WTC11 (cell line): ENCODE measurements around the gene SAG. TPM values are rescaled to one million over a fixed set of nuclear protein-coding genes. Genes with fewer than 3 reads are reported as not detected.

ENCODE experiments used
- ATAC-seq: fragments of 200-7000 bp; cut with Tn5 transposase; 2 replicates; pipeline ENCODE4 v1.10.0; 2021; ENCODE audit warnings: mild to moderate bottlenecking, moderate library complexity
- CTCF ChIA-PET: fragments of 300-600 bp; sonication (Branson Sonifier 250); formaldehyde crosslinking; loops from one replicate; lab custom pipeline; 2021; ENCODE audit warnings: antibody characterized with exemption; lab: Charles Lee
- POLR2A ChIA-PET: fragments of 350-600 bp; sonication (Branson Sonifier 250); formaldehyde crosslinking; loops from one replicate; lab custom pipeline; 2021; ENCODE audit warnings: antibody characterized with exemption; lab: Charles Lee
- DNase-seq: peaks from one replicate; pipeline ENCODE4 v3.0.0; 2021; ENCODE audit warnings: low spot score
- H3K27ac Mint-ChIP-seq: 2 replicates; pipeline ENCODE4 v1.8.0; 2021; ENCODE audit warnings: mixed read lengths
- H3K27me3 Mint-ChIP-seq: 2 replicates; pipeline ENCODE4 v1.8.0; 2021; ENCODE audit warnings: low read depth, mild to moderate bottlenecking, moderate library complexity, mixed read lengths
- H3K36me3 Mint-ChIP-seq: 2 replicates; pipeline ENCODE4 v1.8.0; 2021; ENCODE audit warnings: mixed read lengths
- H3K4me1 Mint-ChIP-seq: 2 replicates; pipeline ENCODE4 v1.8.0; 2022; ENCODE audit warnings: mixed read lengths
- H3K4me3 Mint-ChIP-seq: 2 replicates; pipeline ENCODE4 v1.8.0; 2021; ENCODE audit warnings: mild to moderate bottlenecking, moderate library complexity, mixed read lengths
- H3K9me3 Mint-ChIP-seq: 2 replicates; pipeline ENCODE4 v1.8.0; 2021; ENCODE audit warnings: mixed read lengths
- AR ChIP-seq: fragments of 250-450 bp; sonication (Bioruptor Pico); IDR thresholded peaks from 2 replicates; pipeline ENCODE4 v1.9.0; 2021; ENCODE audit warnings: mild to moderate bottlenecking
- CREB1 ChIP-seq: sonication (generic); formaldehyde crosslinking; IDR thresholded peaks from 2 replicates; pipeline ENCODE4 v1.8.0; 2023; ENCODE audit warnings: mild to moderate bottlenecking, missing genetic modification reagents
- EMX1 ChIP-seq: fragments of 250-450 bp; sonication (Bioruptor Pico); IDR thresholded peaks from 2 replicates; pipeline ENCODE4 v1.8.0; 2021; ENCODE audit warnings: mild to moderate bottlenecking
- HMGA2 ChIP-seq: fragments of 250-450 bp; sonication (Bioruptor Pico); IDR thresholded peaks from 2 replicates; pipeline ENCODE4 v1.4.0; 2021; ENCODE audit warnings: mild to moderate bottlenecking, moderate library complexity
- JUN ChIP-seq: sonication (generic); formaldehyde crosslinking; IDR thresholded peaks from 2 replicates; pipeline ENCODE4 v1.8.0; 2023; ENCODE audit warnings: mild to moderate bottlenecking, missing genetic modification reagents
- MAX ChIP-seq: sonication (generic); formaldehyde crosslinking; IDR thresholded peaks from 2 replicates; pipeline ENCODE4 v1.8.0; 2022; ENCODE audit warnings: mild to moderate bottlenecking, missing genetic modification reagents
- NFYB ChIP-seq: sonication (generic); formaldehyde crosslinking; conservative IDR thresholded peaks from 2 replicates; pipeline ENCODE4 v1.8.0; 2022; ENCODE audit warnings: low read depth, missing genetic modification reagents
- PRRX2 ChIP-seq: fragments of 250-450 bp; sonication (Bioruptor Pico); IDR thresholded peaks from 2 replicates; pipeline ENCODE4 v1.8.0; 2021; ENCODE audit warnings: mild to moderate bottlenecking
- SMAD4 ChIP-seq: sonication (generic); formaldehyde crosslinking; IDR thresholded peaks from 2 replicates; pipeline ENCODE4 v1.8.0; 2022; ENCODE audit warnings: mild to moderate bottlenecking, missing genetic modification reagents
- TEAD1 ChIP-seq: sonication (generic); formaldehyde crosslinking; IDR thresholded peaks from 2 replicates; pipeline ENCODE4 v1.8.0; 2022; ENCODE audit warnings: mild to moderate bottlenecking, missing genetic modification reagents
- TP53 ChIP-seq: sonication (generic); formaldehyde crosslinking; IDR thresholded peaks from 2 replicates; pipeline ENCODE4 v1.8.1; 2023; ENCODE audit warnings: mild to moderate bottlenecking, missing genetic modification reagents
- ZNF121 ChIP-seq: sonication (generic); formaldehyde crosslinking; IDR thresholded peaks from 2 replicates; pipeline ENCODE4 v1.8.0; 2023; ENCODE audit warnings: missing genetic modification reagents
- ZNF138 ChIP-seq: sonication (generic); formaldehyde crosslinking; conservative IDR thresholded peaks from 2 replicates; pipeline ENCODE4 v1.8.1; 2022; ENCODE audit warnings: mild to moderate bottlenecking, moderate library complexity, missing genetic modification reagents
- ZNF423 ChIP-seq: fragments of 250-450 bp; sonication (Bioruptor Pico); IDR thresholded peaks from 2 replicates; pipeline ENCODE4 v2.1.2; 2022; ENCODE audit warnings: mild to moderate bottlenecking, moderate library complexity
- total RNA-seq: library from RNA; stranded (reverse); gene quantifications from 3 replicates; pipeline ENCODE4 v1.2.3, GENCODE V29; 2021
- TF ChIP-seq, protein P1 (sequence below): sonication (generic); formaldehyde crosslinking; IDR thresholded peaks from 2 replicates; pipeline ENCODE4 v1.8.0; 2022; ENCODE audit warnings: mild to moderate bottlenecking, missing genetic modification reagents
- TF ChIP-seq, protein P2 (sequence below): fragments of 250-450 bp; sonication (Bioruptor Pico); IDR thresholded peaks from 2 replicates; pipeline ENCODE4 v1.9.0; 2021; ENCODE audit warnings: mild to moderate bottlenecking, borderline replicate concordance
- TF ChIP-seq, protein P3 (sequence below): sonication (generic); formaldehyde crosslinking; IDR thresholded peaks from 2 replicates; pipeline ENCODE4 v1.8.1; 2022; ENCODE audit warnings: missing genetic modification reagents, borderline replicate concordance
- TF ChIP-seq, protein P4 (sequence below): sonication (generic); formaldehyde crosslinking; IDR thresholded peaks from 2 replicates; pipeline ENCODE4 v1.8.0; 2023; ENCODE audit warnings: missing genetic modification reagents
- TF ChIP-seq, protein P5 (sequence below): sonication (generic); formaldehyde crosslinking; IDR thresholded peaks from 2 replicates; pipeline ENCODE4 v1.8.1; 2022; ENCODE audit warnings: mild to moderate bottlenecking, moderate library complexity, missing genetic modification reagents
- TF ChIP-seq, protein P6 (sequence below): fragments of 250-450 bp; sonication (Bioruptor Pico); conservative IDR thresholded peaks from 2 replicates; pipeline ENCODE4 v1.9.0; 2021; ENCODE audit warnings: mild to moderate bottlenecking

Gene SAG
- total RNA-seq, 1 experiment from 2014 or later, result not detected

- no peak for TF ChIP-seq AR
- TF ChIP-seq ZNF423 (CRISPR knock-in tag), result peak; percentile 99
- TF ChIP-seq MAX, result 0 out of 2 replicates have a peak, but pooled peaks have one; percentile 19
- peak; percentile 89; the same call in 1 of the 2 replicates for TF ChIP-seq TEAD1
- Mint-ChIP-seq H3K27ac (no peak overlapping the region), H3K4me3 (no peak overlapping the region), H3K36me3 (no peaks in the 10 kb centered on the region), H3K27me3 (peaks cover 60% of the 10 kb centered on the region), H3K9me3 (no peaks in the 10 kb centered on the region), H3K4me1 (peaks cover 13% of the 10 kb centered on the region)
- CTCF ChIA-PET, result interaction anchor here (3.3 kb wide), 1 partner anchor 24 kb away, joined by 13 read pairs; the partner anchor contains the start of gene DGKD
- DNase-seq, result no peak
- POLR2A ChIA-PET, result no interaction called here
- ATAC-seq, result peak; percentile 73
Observed at GRCh38 chr2:233329489-233330135, 22.0 kb downstream of the SAG start.

- POLR2A ChIA-PET, result no interaction called here
- H3K4me3 Mint-ChIP-seq, result no peak overlapping the region
Observed at GRCh38 chr2:233331536-233331935, 23.9 kb downstream of the SAG start.

More at GRCh38 chr2:233331536-233331935, 23.9 kb downstream of the SAG start:
- TF ChIP-seq JUN (CRISPR knock-in tag), result no peak
- TF ChIP-seq CREB1 (CRISPR knock-in tag), result no peak
- TF ChIP-seq HMGA2 (CRISPR knock-in tag), result no peak
- TF ChIP-seq NFYB (CRISPR knock-in tag), result no peak
- TF ChIP-seq, protein P1, sequence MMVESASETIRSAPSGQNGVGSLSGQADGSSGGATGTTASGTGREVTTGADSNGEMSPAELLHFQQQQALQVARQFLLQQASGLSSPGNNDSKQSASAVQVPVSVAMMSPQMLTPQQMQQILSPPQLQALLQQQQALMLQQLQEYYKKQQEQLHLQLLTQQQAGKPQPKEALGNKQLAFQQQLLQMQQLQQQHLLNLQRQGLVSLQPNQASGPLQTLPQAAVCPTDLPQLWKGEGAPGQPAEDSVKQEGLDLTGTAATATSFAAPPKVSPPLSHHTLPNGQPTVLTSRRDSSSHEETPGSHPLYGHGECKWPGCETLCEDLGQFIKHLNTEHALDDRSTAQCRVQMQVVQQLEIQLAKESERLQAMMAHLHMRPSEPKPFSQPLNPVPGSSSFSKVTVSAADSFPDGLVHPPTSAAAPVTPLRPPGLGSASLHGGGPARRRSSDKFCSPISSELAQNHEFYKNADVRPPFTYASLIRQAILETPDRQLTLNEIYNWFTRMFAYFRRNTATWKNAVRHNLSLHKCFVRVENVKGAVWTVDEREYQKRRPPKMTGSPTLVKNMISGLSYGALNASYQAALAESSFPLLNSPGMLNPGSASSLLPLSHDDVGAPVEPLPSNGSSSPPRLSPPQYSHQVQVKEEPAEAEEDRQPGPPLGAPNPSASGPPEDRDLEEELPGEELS, result no peak
- no peak for TF ChIP-seq TP53 (CRISPR knock-in tag)
- TF ChIP-seq, protein P2, sequence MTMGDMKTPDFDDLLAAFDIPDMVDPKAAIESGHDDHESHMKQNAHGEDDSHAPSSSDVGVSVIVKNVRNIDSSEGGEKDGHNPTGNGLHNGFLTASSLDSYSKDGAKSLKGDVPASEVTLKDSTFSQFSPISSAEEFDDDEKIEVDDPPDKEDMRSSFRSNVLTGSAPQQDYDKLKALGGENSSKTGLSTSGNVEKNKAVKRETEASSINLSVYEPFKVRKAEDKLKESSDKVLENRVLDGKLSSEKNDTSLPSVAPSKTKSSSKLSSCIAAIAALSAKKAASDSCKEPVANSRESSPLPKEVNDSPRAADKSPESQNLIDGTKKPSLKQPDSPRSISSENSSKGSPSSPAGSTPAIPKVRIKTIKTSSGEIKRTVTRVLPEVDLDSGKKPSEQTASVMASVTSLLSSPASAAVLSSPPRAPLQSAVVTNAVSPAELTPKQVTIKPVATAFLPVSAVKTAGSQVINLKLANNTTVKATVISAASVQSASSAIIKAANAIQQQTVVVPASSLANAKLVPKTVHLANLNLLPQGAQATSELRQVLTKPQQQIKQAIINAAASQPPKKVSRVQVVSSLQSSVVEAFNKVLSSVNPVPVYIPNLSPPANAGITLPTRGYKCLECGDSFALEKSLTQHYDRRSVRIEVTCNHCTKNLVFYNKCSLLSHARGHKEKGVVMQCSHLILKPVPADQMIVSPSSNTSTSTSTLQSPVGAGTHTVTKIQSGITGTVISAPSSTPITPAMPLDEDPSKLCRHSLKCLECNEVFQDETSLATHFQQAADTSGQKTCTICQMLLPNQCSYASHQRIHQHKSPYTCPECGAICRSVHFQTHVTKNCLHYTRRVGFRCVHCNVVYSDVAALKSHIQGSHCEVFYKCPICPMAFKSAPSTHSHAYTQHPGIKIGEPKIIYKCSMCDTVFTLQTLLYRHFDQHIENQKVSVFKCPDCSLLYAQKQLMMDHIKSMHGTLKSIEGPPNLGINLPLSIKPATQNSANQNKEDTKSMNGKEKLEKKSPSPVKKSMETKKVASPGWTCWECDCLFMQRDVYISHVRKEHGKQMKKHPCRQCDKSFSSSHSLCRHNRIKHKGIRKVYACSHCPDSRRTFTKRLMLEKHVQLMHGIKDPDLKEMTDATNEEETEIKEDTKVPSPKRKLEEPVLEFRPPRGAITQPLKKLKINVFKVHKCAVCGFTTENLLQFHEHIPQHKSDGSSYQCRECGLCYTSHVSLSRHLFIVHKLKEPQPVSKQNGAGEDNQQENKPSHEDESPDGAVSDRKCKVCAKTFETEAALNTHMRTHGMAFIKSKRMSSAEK (CRISPR knock-in tag), result no peak
- no peak for TF ChIP-seq PRRX2 (CRISPR knock-in tag)
- TF ChIP-seq, protein P3, sequence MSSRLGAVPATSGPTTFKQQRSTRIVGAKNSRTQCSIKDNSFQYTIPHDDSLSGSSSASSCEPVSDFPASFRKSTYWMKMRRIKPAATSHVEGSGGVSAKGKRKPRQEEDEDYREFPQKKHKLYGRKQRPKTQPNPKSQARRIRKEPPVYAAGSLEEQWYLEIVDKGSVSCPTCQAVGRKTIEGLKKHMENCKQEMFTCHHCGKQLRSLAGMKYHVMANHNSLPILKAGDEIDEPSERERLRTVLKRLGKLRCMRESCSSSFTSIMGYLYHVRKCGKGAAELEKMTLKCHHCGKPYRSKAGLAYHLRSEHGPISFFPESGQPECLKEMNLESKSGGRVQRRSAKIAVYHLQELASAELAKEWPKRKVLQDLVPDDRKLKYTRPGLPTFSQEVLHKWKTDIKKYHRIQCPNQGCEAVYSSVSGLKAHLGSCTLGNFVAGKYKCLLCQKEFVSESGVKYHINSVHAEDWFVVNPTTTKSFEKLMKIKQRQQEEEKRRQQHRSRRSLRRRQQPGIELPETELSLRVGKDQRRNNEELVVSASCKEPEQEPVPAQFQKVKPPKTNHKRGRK (CRISPR knock-in tag), result no peak
- TF ChIP-seq, protein P4, sequence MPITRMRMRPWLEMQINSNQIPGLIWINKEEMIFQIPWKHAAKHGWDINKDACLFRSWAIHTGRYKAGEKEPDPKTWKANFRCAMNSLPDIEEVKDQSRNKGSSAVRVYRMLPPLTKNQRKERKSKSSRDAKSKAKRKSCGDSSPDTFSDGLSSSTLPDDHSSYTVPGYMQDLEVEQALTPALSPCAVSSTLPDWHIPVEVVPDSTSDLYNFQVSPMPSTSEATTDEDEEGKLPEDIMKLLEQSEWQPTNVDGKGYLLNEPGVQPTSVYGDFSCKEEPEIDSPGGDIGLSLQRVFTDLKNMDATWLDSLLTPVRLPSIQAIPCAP, result no peak
- TF ChIP-seq ZNF121 (CRISPR knock-in tag), result no peak
- TF ChIP-seq, protein P5, sequence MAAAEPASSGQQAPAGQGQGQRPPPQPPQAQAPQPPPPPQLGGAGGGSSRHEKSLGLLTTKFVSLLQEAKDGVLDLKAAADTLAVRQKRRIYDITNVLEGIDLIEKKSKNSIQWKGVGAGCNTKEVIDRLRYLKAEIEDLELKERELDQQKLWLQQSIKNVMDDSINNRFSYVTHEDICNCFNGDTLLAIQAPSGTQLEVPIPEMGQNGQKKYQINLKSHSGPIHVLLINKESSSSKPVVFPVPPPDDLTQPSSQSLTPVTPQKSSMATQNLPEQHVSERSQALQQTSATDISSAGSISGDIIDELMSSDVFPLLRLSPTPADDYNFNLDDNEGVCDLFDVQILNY, result no peak
- TF ChIP-seq SMAD4 (CRISPR knock-in tag), result no peak
- TF ChIP-seq EMX1 (CRISPR knock-in tag), result no peak
- TF ChIP-seq, protein P6, sequence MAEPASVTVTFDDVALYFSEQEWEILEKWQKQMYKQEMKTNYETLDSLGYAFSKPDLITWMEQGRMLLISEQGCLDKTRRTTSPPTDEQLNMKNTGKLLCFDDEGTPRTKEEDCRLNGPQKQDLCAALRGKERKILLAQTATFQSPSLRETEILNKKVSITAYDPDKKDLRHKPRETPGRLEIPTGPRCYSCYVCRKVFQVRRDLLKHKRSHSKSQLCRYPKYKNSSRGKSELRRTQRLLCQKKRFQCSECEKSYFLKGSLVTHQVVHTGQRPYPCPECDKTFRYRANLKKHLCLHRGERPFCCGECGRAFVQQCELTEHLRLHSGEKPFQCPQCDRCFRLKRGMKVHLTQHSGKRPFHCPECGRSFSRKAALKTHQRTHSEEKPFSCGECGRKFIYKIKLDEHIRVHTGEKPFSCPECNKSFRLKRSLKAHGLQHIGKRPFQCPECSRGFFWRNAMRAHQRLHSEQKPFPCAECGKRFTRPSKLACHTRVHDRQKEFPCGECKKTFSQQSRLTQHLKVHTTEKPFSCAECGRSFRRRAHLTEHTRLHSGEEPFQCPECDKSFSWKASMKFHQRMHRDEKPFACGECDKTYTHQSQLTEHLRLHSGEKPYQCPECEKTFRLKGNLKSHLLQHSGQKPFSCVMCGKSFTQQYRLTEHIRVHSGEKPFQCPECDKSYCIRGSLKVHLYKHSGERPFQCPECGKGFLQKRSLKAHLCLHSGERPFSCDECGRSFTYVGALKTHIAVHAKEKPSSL, result no peak
- TF ChIP-seq ZNF138 (CRISPR knock-in tag), result no peak
- no peak for ATAC-seq
- CTCF ChIA-PET, result interaction anchor here (0.9 to 2.0 kb wide), 2 partner anchors 22 to 117 kb away, joined by 3 to 5 read pairs; no protein-coding TSS in a partner anchor
- Mint-ChIP-seq H3K9me3 (no peaks in the 10 kb centered on the region), H3K27ac (no peak overlapping the region), H3K27me3 (peaks cover 64% of the 10 kb centered on the region), H3K36me3 (no peaks in the 10 kb centered on the region), H3K4me1 (peaks cover 13% of the 10 kb centered on the region)
- no peak for DNase-seq
